Measurements from ENCODE around the gene FABP3. TPM values are rescaled to one million over a fixed set of nuclear protein-coding genes. Genes with fewer than 3 reads are reported as not detected.

FABP3 gene
- total and polyA plus RNA-seq, 2 of the 8 experiments (the other 6 are each of a cell fraction or from before 2014, with no cell fraction given) = 34.8 to 43.9 TPM

DNA sequence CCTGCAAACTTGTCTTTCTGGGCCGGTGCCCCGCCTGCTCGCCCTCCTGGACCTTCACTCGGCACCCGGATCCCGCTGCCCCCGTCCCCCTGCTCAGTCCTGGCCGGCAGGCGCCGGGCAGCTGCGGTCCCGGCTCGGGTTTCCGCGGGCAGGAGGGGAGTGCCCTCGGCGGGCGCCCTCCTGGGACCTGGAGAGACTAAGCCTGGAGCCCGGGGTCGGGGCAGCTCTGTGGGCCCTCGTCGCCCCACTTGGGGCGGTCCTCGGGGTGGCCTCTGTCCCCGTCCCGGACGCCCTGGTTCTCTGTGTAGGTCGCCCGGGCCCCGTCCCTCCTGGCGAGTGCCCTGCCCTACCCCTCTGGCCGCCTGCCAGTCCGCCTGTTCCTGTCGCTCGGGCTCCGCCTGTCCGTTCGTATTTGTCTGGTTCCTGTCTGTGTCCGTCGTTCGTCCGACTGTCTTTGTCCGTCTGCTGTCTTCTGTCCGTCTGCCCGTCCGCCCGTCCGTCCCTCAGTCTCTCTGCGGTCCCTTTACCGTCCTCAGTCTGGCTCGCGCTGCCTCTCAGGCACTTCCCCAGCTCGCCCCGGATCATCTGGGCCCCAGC is 40.6 kb upstream of the FABP3 start (continued):
- TF ChIP-seq CEBPB (IDR thresholded peaks at IDR 0.05; ENCODE audit: low read depth, low read length) (no peak), TAF1 (IDR thresholded peaks at IDR 0.05; ENCODE audit: low read depth, low read length) (0 out of 2 replicates have a peak, but pooled peaks have one; percentile 5), CTBP2 (IDR thresholded peaks at IDR 0.05; ENCODE audit: borderline replicate concordance, insufficient read depth, insufficient read length, low read length) (no peak), RBBP5 (IDR thresholded peaks at IDR 0.05; ENCODE audit: borderline replicate concordance, low read depth, low read length) (peak; percentile 33; the same call in 1 of the 2 replicates), POLR2AphosphoS5 (IDR thresholded peaks at IDR 0.05; ENCODE audit: low read depth, low read length) (no peak), SP1 (IDR thresholded peaks at IDR 0.05; ENCODE audit: low read depth, low read length) (no peak), RFX5 (IDR thresholded peaks at IDR 0.05; ENCODE audit: borderline replicate concordance, low read depth, low read length) (no peak)
- TF ChIP-seq, protein P1, sequence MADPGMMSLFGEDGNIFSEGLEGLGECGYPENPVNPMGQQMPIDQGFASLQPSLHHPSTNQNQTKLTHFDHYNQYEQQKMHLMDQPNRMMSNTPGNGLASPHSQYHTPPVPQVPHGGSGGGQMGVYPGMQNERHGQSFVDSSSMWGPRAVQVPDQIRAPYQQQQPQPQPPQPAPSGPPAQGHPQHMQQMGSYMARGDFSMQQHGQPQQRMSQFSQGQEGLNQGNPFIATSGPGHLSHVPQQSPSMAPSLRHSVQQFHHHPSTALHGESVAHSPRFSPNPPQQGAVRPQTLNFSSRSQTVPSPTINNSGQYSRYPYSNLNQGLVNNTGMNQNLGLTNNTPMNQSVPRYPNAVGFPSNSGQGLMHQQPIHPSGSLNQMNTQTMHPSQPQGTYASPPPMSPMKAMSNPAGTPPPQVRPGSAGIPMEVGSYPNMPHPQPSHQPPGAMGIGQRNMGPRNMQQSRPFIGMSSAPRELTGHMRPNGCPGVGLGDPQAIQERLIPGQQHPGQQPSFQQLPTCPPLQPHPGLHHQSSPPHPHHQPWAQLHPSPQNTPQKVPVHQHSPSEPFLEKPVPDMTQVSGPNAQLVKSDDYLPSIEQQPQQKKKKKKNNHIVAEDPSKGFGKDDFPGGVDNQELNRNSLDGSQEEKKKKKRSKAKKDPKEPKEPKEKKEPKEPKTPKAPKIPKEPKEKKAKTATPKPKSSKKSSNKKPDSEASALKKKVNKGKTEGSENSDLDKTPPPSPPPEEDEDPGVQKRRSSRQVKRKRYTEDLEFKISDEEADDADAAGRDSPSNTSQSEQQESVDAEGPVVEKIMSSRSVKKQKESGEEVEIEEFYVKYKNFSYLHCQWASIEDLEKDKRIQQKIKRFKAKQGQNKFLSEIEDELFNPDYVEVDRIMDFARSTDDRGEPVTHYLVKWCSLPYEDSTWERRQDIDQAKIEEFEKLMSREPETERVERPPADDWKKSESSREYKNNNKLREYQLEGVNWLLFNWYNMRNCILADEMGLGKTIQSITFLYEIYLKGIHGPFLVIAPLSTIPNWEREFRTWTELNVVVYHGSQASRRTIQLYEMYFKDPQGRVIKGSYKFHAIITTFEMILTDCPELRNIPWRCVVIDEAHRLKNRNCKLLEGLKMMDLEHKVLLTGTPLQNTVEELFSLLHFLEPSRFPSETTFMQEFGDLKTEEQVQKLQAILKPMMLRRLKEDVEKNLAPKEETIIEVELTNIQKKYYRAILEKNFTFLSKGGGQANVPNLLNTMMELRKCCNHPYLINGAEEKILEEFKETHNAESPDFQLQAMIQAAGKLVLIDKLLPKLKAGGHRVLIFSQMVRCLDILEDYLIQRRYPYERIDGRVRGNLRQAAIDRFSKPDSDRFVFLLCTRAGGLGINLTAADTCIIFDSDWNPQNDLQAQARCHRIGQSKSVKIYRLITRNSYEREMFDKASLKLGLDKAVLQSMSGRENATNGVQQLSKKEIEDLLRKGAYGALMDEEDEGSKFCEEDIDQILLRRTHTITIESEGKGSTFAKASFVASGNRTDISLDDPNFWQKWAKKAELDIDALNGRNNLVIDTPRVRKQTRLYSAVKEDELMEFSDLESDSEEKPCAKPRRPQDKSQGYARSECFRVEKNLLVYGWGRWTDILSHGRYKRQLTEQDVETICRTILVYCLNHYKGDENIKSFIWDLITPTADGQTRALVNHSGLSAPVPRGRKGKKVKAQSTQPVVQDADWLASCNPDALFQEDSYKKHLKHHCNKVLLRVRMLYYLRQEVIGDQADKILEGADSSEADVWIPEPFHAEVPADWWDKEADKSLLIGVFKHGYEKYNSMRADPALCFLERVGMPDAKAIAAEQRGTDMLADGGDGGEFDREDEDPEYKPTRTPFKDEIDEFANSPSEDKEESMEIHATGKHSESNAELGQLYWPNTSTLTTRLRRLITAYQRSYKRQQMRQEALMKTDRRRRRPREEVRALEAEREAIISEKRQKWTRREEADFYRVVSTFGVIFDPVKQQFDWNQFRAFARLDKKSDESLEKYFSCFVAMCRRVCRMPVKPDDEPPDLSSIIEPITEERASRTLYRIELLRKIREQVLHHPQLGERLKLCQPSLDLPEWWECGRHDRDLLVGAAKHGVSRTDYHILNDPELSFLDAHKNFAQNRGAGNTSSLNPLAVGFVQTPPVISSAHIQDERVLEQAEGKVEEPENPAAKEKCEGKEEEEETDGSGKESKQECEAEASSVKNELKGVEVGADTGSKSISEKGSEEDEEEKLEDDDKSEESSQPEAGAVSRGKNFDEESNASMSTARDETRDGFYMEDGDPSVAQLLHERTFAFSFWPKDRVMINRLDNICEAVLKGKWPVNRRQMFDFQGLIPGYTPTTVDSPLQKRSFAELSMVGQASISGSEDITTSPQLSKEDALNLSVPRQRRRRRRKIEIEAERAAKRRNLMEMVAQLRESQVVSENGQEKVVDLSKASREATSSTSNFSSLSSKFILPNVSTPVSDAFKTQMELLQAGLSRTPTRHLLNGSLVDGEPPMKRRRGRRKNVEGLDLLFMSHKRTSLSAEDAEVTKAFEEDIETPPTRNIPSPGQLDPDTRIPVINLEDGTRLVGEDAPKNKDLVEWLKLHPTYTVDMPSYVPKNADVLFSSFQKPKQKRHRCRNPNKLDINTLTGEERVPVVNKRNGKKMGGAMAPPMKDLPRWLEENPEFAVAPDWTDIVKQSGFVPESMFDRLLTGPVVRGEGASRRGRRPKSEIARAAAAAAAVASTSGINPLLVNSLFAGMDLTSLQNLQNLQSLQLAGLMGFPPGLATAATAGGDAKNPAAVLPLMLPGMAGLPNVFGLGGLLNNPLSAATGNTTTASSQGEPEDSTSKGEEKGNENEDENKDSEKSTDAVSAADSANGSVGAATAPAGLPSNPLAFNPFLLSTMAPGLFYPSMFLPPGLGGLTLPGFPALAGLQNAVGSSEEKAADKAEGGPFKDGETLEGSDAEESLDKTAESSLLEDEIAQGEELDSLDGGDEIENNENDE (IDR thresholded peaks at IDR 0.05; ENCODE audit: insufficient replicate concordance, low read length) = no peak

All from H1 (cell line).